H9 (cell line): Measurements from ENCODE around the gene TGM2. TPM values are rescaled to one million over a fixed set of nuclear protein-coding genes. Genes with fewer than 3 reads are reported as not detected.

Experiments used
- DNase-seq: peaks from one replicate; pipeline ENCODE4 v3.0.0-alpha.2; 2017
- H2AFZ ChIP-seq: one replicate; pipeline ENCODE4 v1.6.1; 2013; ENCODE audit warnings: mild to moderate bottlenecking, low read length, control low read depth, moderate library complexity
- H2AK5ac ChIP-seq: 2 replicates; pipeline ENCODE4 v1.6.1; 2013; ENCODE audit warnings: low read length, control low read depth, mixed read lengths; ENCODE audit not compliant: insufficient read length
- H2BK120ac ChIP-seq: one replicate; pipeline ENCODE4 v1.6.1; 2013; ENCODE audit warnings: low read depth, mild to moderate bottlenecking, low read length, control low read depth, inconsistent platforms; ENCODE audit not compliant: poor library complexity, severe bottlenecking
- H2BK12ac ChIP-seq: 2 replicates; pipeline ENCODE4 v1.6.1; 2013; ENCODE audit warnings: low read length, control low read depth, mixed read lengths, low read depth; ENCODE audit not compliant: insufficient read length
- H2BK15ac ChIP-seq: 2 replicates; pipeline ENCODE4 v1.6.1; 2013; ENCODE audit warnings: low read depth, low read length, control low read depth
- H2BK20ac ChIP-seq: one replicate; pipeline ENCODE4 v1.6.1; 2013; ENCODE audit warnings: low read depth, mild to moderate bottlenecking, low read length, control low read depth, inconsistent platforms; ENCODE audit not compliant: poor library complexity, severe bottlenecking
- H2BK5ac ChIP-seq: 2 replicates; pipeline ENCODE4 v1.6.1; 2013; ENCODE audit warnings: low read length, control low read depth, mixed read lengths; ENCODE audit not compliant: insufficient read length
- H3K14ac ChIP-seq: 2 replicates; pipeline ENCODE4 v1.6.1; 2013; ENCODE audit warnings: low read length, control low read depth; ENCODE audit not compliant: insufficient read depth
- H3K18ac ChIP-seq: 2 replicates; pipeline ENCODE4 v1.6.1; 2013; ENCODE audit warnings: low read depth, mild to moderate bottlenecking, mixed read lengths, low read length, control low read depth; ENCODE audit not compliant: insufficient read length
- H3K23ac ChIP-seq: 2 replicates; pipeline ENCODE4 v1.6.1; 2013; ENCODE audit warnings: low read length, control low read depth, mixed read lengths, low read depth; ENCODE audit not compliant: insufficient read length
- H3K23me2 ChIP-seq: 2 replicates; pipeline ENCODE4 v1.6.1; 2013; ENCODE audit warnings: low read depth, mild to moderate bottlenecking, mixed read lengths, low read length, control low read depth; ENCODE audit not compliant: insufficient read length, poor library complexity, severe bottlenecking
- H3K27ac ChIP-seq: 2 replicates; pipeline ENCODE4 v1.5.1; 2013; ENCODE audit warnings: low read length, control low read depth, mixed read lengths, low read depth; ENCODE audit not compliant: insufficient read length
- H3K27me3 ChIP-seq: 2 replicates; pipeline ENCODE4 v1.6.1; 2013; ENCODE audit warnings: low read length, control low read depth, inconsistent platforms; ENCODE audit not compliant: insufficient read depth
- H3K4ac ChIP-seq: 2 replicates; pipeline ENCODE4 v1.6.1; 2013; ENCODE audit warnings: low read depth, mild to moderate bottlenecking, control low read depth, inconsistent platforms, low read length, moderate library complexity
- H3K4me1 ChIP-seq: 2 replicates; pipeline ENCODE4 v1.6.1; 2013; ENCODE audit warnings: low read length, control low read depth, inconsistent platforms; ENCODE audit not compliant: insufficient read depth
- H3K4me2 ChIP-seq: 2 replicates; pipeline ENCODE4 v1.6.1; 2013; ENCODE audit warnings: low read length, control low read depth, mixed read lengths; ENCODE audit not compliant: insufficient read length, insufficient read depth
- H3K56ac ChIP-seq: 2 replicates; pipeline ENCODE4 v1.6.1; 2013; ENCODE audit warnings: low read depth, mild to moderate bottlenecking, mixed read lengths, low read length, control low read depth; ENCODE audit not compliant: insufficient read length
- H3K79me1 ChIP-seq: 2 replicates; pipeline ENCODE4 v1.6.1; 2013; ENCODE audit warnings: low read depth, mild to moderate bottlenecking, moderate library complexity, low read length, control low read depth, inconsistent platforms; ENCODE audit not compliant: insufficient read depth, poor library complexity, severe bottlenecking
- H3K79me2 ChIP-seq: 2 replicates; pipeline ENCODE4 v1.6.1; 2013; ENCODE audit warnings: low read length, control low read depth, inconsistent platforms; ENCODE audit not compliant: insufficient read depth
- H3K9ac ChIP-seq: 2 replicates; pipeline ENCODE4 v1.6.1; 2013; ENCODE audit warnings: low read length, control low read depth, mixed read lengths; ENCODE audit not compliant: insufficient read length; ENCODE audit errors: extremely low read depth
- H3K9me3 ChIP-seq: one replicate; pipeline ENCODE4 v1.6.1; 2013; ENCODE audit warnings: low read depth, low read length, inconsistent platforms; ENCODE audit not compliant: control insufficient read depth
- H3T11ph ChIP-seq: one replicate; pipeline ENCODE4 v1.6.1; 2013; ENCODE audit warnings: mild to moderate bottlenecking, low read length, control low read depth, inconsistent platforms
- H4K20me1 ChIP-seq: one replicate; pipeline ENCODE4 v1.6.1; 2013; ENCODE audit not compliant: control insufficient read depth, insufficient read length, insufficient read depth
- H4K5ac ChIP-seq: 2 replicates; pipeline ENCODE4 v1.6.1; 2013; ENCODE audit warnings: low read depth, mild to moderate bottlenecking, mixed read lengths, low read length, control low read depth; ENCODE audit not compliant: insufficient read length
- H4K8ac ChIP-seq: replicated peaks from 2 replicates; pipeline ENCODE4 v1.6.1; 2013; ENCODE audit warnings: low read length, control low read depth, mixed read lengths, low read depth; ENCODE audit not compliant: insufficient read length
- H4K91ac ChIP-seq: 2 replicates; pipeline ENCODE4 v1.6.1; 2013; ENCODE audit warnings: low read depth, mild to moderate bottlenecking, moderate library complexity, mixed read lengths, low read length, control low read depth; ENCODE audit not compliant: insufficient read length
- H3K27ac Mint-ChIP-seq, 3 experiments: 2 replicates in 2 of 3; 3 replicates in 1 of 3; pipeline ENCODE4 v1.8.0; 2020 to 2021; ENCODE audit warnings: mixed read lengths in 3 of 3, mild to moderate bottlenecking in 1 of 3, moderate library complexity in 1 of 3
- H3K27me3 Mint-ChIP-seq: 2 replicates; pipeline ENCODE4 v1.8.0; 2021; ENCODE audit warnings: low read depth, mild to moderate bottlenecking, moderate library complexity, mixed read lengths
- H3K36me3 Mint-ChIP-seq, 3 experiments: 2 replicates in 2 of 3; 3 replicates in 1 of 3; pipeline ENCODE4 v1.8.0; 2020 to 2021; ENCODE audit warnings: low read depth in 3 of 3, mixed read lengths in 3 of 3; ENCODE audit not compliant: insufficient read depth in 1 of 3
- H3K4me1 Mint-ChIP-seq, 2 experiments: 2 replicates each; pipeline ENCODE4 v1.8.0; 2020; ENCODE audit warnings: mixed read lengths in 2 of 2
- H3K4me3 Mint-ChIP-seq, 2 experiments: 2 replicates in 1 of 2; 3 replicates in 1 of 2; pipeline ENCODE4 v1.8.0; 2020 to 2021; ENCODE audit warnings: mild to moderate bottlenecking in 2 of 2, mixed read lengths in 2 of 2, moderate library complexity in 1 of 2
- H3K9me3 Mint-ChIP-seq, 2 experiments: 2 replicates in 1 of 2; 3 replicates in 1 of 2; pipeline ENCODE4 v1.8.0; 2020; ENCODE audit warnings: mild to moderate bottlenecking in 2 of 2, mixed read lengths in 2 of 2, moderate library complexity in 1 of 2
- WGBS: extraction: QIAGEN DNeasy Blood & Tissue Kit; methylation state at CpG from one replicate; pipeline ENCODE4 v1.1.7; 2013; ENCODE audit warnings: missing lambda C conversion rate, low lambda C conversion rate, mixed read lengths; ENCODE audit not compliant: insufficient read length; ENCODE audit errors: extremely low coverage; 5-methylcytosine and 5-hydroxymethylcytosine counted together
- total RNA-seq: library from RNA; stranded (reverse); gene quantifications from 2 replicates; pipeline ENCODE4 v1.2.1, GENCODE V29; 2021
- TF ChIP-seq, protein P1 (sequence below): fragments of 200-600 bp; sonication (generic); conservative IDR thresholded peaks from 3 replicates; pipeline ENCODE4 v1.8.0; 2021; ENCODE audit warnings: antibody characterized with exemption, mild to moderate bottlenecking

TGM2 gene
- total RNA-seq, 1 experiment from 2014 or later = 1.1 TPM

DNA sequence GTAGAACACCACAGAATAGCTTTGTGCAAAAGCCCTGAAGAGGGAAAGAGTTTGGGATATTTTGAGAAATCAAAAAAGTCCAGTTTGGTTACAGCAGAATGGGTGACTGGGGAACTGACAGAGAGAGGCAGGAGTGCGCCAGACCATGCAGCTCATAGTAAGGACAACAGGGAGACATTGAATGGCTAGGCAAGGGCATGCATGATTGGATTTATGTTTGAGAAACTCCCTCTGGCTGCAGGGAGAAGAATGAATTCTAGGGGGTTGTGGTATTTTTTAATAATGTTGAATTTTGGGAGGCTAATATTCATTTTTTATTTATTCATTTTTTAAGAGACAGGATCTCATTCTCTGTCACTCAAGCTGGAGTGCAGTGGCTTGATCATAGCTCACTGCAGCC, 49.9 kb downstream of the TGM2 start:
- no peak overlapping the region for H2BK5ac ChIP-seq
- no peak overlapping the region for H2AK5ac ChIP-seq
- no peak for DNase-seq
- no CpG with 5 or more reads among the region's 1 CpG for WGBS
- Mint-ChIP-seq H3K4me3 (no peak overlapping the region), H3K4me1 (peaks cover 4 to 7% of the 10 kb centered on the region in 2 experiments), H3K9me3 (no peaks in the 10 kb centered on the region), H3K36me3 (no peaks in the 10 kb centered on the region), H3K27ac (no peak overlapping the region), H3K27me3 (no peaks in the 10 kb centered on the region)
- no peak overlapping the region for H3K4me2 ChIP-seq
- no peaks in the 10 kb centered on the region for H3K23me2 ChIP-seq
- no peak overlapping the region for H4K91ac ChIP-seq
- H3K18ac ChIP-seq = no peak overlapping the region
- no peak overlapping the region for H4K5ac ChIP-seq
- TF ChIP-seq, protein P1, sequence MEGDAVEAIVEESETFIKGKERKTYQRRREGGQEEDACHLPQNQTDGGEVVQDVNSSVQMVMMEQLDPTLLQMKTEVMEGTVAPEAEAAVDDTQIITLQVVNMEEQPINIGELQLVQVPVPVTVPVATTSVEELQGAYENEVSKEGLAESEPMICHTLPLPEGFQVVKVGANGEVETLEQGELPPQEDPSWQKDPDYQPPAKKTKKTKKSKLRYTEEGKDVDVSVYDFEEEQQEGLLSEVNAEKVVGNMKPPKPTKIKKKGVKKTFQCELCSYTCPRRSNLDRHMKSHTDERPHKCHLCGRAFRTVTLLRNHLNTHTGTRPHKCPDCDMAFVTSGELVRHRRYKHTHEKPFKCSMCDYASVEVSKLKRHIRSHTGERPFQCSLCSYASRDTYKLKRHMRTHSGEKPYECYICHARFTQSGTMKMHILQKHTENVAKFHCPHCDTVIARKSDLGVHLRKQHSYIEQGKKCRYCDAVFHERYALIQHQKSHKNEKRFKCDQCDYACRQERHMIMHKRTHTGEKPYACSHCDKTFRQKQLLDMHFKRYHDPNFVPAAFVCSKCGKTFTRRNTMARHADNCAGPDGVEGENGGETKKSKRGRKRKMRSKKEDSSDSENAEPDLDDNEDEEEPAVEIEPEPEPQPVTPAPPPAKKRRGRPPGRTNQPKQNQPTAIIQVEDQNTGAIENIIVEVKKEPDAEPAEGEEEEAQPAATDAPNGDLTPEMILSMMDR = peak; percentile 22; the same call in 1 of the 3 replicates
- H3K14ac ChIP-seq = no peak overlapping the region
- H4K20me1 ChIP-seq = no peaks in the 10 kb centered on the region
- no peak overlapping the region for H2BK120ac ChIP-seq
- H2BK20ac ChIP-seq = no peak overlapping the region
- no peak overlapping the region for H3K56ac ChIP-seq
- no peaks in the 10 kb centered on the region for H3K9me3 ChIP-seq
- H3K23ac ChIP-seq = no peak overlapping the region
- H3K79me1 ChIP-seq = no peaks in the 10 kb centered on the region
- no peak overlapping the region for H4K8ac ChIP-seq
- no peaks in the 10 kb centered on the region for H3K79me2 ChIP-seq
- no peak overlapping the region for H3K4ac ChIP-seq
- no peak overlapping the region for H2BK15ac ChIP-seq
- no peak overlapping the region for H2AFZ ChIP-seq
- no peak overlapping the region for H3T11ph ChIP-seq
- H3K4me1 ChIP-seq = no peaks in the 10 kb centered on the region
- no peak overlapping the region for H3K27ac ChIP-seq
- no peak overlapping the region for H3K9ac ChIP-seq
- H2BK12ac ChIP-seq = no peak overlapping the region
- H3K27me3 ChIP-seq = no peaks in the 10 kb centered on the region
